GM19023 (cell line): ENCODE data around the gene MDFIC.
A peak's percentile ranks its signal among the peaks of the same experiment; 100 is the strongest.
"Not testable (repeated sequence)": the region's sequence is repeated elsewhere in the genome, so short reads cannot be mapped to it uniquely, and the experiment has no call there.

ENCODE experiments used
- ATAC-seq: cut with Tn5 transposase; IDR thresholded peaks from one replicate; pipeline ENCODE4 v1.9.1; 2021; ENCODE audit warnings: mild to moderate bottlenecking, moderate library complexity; ENCODE audit not compliant: unreplicated experiment

The MDFIC gene

GRCh38 chr7:114922026-114922651 is at the start of gene MDFIC:
Gene MDFIC (plus strand): TSS chr7:114922094. CDS start chr7:114923034, 940 bp downstream.
- ATAC-seq: peak; percentile 51

DNA sequence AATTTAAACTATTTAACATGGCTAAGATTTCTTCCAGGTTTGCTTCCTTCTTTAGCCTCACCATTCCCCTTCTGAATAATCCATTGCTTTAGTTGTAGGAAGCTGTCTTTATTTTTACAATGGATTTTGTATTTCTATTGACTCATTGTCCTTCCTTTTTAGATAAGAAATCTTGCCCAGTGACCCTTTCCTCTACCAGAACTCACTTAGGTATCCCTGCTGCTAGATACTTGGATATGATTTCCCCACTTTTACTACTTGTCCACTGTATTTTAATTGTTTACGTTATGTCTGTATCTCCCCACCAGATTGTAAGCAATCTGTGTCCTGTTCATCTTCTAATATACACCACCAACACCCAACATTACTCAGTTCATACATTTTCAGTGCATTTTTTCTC is 47.7 kb upstream of the MDFIC start:
- no peak for ATAC-seq

DNA sequence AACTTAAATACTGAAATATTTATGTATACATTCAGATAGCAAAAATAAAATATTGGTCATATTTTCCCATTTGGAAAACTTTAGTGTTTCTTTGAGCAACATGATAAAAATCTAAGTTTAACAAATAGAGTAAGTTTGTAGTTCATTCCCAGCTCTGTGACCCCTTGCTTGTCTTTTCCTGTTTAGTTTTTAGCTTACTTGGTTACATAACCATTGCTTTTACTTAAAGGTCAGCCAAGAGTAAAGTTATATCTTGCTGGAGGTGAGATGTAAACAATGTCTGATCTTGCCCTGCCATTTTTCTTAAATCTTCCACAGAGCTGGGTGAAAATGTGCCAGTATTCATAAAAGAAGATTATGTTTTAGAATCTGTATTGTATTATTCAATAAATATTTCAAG is 46.7 kb upstream of the MDFIC start:
- ATAC-seq: no peak

- ATAC-seq: no peak
These were observed 42.3 kb upstream of the MDFIC start for GRCh38 chr7:114879554-114879953.

- no peak for ATAC-seq
These were observed 36.1 kb upstream of the MDFIC start for GRCh38 chr7:114885836-114886235.

DNA sequence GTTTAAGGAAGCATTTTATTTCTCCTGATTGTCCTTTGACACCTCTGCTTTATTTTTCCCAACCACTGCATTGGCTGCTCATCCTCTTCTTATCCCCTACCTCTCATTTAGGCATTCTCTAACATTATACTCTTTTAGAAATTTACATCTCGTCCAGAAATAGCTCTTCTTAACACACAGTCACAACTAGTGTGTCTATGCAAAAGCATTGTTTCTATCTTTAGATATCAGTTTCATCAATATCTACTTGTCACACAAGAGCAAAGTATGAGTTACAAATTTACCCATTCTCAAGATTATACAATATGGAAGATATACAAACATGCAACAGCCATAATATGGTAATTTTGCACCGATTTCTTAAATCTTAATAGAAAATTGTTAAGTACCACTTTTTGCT is 35.7 kb upstream of the MDFIC start:
- no peak for ATAC-seq

DNA sequence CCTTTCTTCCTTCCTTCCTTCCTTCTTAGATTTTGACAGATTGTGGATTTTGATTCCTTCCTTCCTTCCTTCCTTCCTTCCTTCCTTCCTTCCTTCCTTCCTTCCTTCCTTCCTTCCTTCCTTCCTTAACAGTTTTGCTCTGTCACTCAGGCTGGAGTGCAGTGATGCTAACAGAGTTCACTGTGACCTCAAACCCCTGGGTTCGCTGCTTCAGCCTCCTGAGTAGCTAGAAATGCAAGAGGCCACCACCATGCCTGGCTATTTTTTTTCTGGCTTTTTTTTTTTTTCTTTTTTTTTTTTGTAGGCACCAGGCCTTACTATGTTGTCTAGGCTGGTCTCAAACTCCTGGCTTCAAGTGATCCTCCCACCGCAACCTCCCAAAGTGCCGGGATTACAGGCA is 32.8 kb upstream of the MDFIC start:
- ATAC-seq: not testable (repeated sequence)

- peak; percentile 77 for ATAC-seq
These were observed 32.1 kb upstream of the MDFIC start for GRCh38 chr7:114889646-114890285.

GRCh38 chr7:114890561-114890960 is 31.3 kb upstream of the MDFIC start:
- no peak for ATAC-seq

- no peak for ATAC-seq
These were observed 21.8 kb upstream of the MDFIC start for GRCh38 chr7:114900127-114900526.

GRCh38 chr7:114901771-114902170 is 20.1 kb upstream of the MDFIC start:
- no peak for ATAC-seq

DNA sequence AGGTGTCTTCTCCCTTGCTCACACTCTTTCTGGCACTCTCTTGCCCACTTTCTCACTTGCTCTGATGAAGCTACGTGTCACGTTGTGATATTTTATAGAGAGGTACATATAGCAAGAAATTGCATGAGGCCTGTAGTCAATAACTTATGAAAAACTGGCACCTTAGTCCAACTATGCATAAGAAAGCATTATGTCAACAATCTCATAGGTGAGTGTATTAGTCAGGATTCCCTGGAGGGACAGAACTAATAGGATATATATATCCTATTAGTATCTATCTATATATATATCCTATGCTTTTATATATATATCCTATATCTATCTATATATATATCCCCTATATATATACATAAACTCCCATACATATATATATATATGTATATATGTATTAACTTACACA is 18.8 kb upstream of the MDFIC start:
- no peak for ATAC-seq

DNA sequence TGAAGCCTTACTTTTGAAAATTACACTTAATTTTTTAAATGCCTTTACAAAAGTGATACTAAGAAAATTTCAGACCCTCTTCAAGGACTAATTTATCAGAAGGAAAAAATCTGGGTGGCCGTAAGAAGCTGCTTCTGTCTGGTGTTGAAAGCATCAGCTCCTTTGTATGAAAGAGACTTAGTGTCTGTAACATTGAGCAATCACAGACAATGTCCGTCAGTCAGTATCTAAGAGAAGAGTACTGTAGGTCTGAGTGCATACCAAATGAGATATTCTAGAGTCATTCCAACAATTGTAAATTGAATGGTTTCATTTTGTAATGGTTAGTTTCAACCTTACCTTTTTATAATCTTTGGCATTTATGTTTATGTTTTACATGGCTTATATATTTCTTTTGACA is 11.1 kb upstream of the MDFIC start:
- no peak for ATAC-seq

DNA sequence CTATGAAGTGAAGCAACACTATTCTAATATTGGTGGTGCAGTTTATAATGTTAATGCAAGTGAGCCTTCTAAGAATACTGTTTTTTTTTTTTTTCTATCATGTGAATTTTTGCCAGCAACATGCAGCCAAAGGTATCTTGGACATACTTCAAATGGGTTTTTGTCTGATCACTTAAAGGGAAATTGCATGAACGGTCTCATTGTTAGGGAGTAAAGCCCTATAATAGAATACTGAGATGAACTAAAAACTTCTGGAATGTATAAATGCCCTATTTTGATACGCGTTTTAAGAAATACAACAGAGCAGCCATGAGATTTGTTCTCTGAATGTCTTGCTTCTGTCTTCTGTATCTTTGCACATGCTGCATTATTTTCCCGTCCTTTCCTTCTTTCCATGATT is 10.5 kb upstream of the MDFIC start:
- no peak for ATAC-seq

DNA sequence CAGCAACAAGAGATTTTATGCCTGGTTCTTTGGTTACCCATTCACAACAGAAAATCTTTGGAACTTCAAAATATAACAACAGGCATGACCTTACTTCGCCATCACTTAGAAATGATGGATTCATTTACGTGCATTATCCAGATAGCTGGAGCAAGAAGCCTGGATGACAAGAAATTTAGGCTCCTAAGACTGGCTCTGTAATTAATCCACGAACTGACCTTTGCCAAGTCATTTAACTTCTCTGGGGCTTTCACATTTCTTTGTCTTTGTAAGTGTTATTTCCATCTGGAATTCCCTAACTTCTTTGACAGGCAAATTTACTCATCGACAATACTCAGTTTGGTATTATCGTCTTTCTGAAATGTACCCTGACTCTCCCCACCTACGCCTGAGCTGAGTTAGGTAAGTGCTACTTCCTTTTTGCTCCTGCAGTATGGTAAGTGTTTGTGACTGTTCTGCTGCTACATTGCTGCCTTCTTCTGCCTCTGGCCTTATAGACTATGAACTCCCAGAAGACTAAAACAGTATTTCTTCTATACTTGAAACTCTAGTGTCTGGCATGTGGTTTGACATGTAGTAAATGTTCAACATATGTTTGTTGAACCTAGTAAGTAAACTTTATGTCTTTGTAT is 5.5 kb upstream of the MDFIC start:
- ATAC-seq: peak; percentile 91

- ATAC-seq: no peak
These were observed 4.6 kb upstream of the MDFIC start for GRCh38 chr7:114917211-114917839.

- ATAC-seq: no peak
These were observed 2.3 kb upstream of the MDFIC start for GRCh38 chr7:114919587-114919986.

DNA sequence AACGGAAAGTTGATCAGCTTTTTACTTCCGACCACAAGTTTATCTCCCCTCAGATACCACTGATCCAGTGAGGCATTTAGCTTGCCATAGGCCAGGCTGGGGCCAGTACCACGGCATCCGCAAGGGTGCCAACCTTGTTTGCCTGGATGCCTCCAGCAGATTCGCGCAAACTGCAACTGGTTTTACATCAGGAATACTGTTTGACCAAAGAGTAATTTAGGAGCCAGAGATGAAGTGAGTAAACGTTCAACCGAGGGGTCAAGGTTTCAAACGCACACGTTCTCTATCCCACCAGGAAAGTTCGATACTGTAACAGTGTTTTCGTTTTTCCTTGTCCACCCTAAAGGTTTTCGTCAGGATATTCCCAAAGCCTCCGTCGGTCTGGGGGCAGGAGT is 266 bp upstream of the MDFIC start:
- no peak for ATAC-seq

GRCh38 chr7:114922652-114923402 is 933 bp downstream of the MDFIC start:
- ATAC-seq: peak; percentile 39

- no peak for ATAC-seq
These were observed 1.5 kb downstream of the MDFIC start for GRCh38 chr7:114923403-114923713.

- ATAC-seq: no peak
These were observed 2.3 kb downstream of the MDFIC start for GRCh38 chr7:114924038-114924712.
